Body of pancreas (tissue), 4 donors: ENCODE results near the gene SLC35G6. TPM values are rescaled to one million over a fixed set of nuclear protein-coding genes. Genes with fewer than 3 reads are reported as not detected.

Experiments used
- ATAC-seq: fragments of 150-250 bp; one replicate; pipeline ENCODE4 v1.9.1; 2016
- DNase-seq, 4 donors: peaks; one replicate each; pipeline ENCODE4 v3.0.0-alpha.2; 2019
- H3K27ac ChIP-seq, 4 donors: fragments of 200-600 bp; sonication (generic); 1 replicate in 3 of 4; 2 replicates in 1 of 4; pipeline versions ENCODE4 v1.5.1 to v1.6.1; 2016 to 2019; ENCODE audit warnings: mild to moderate bottlenecking in 1 of 4, mixed read lengths in 1 of 4, moderate library complexity in 1 of 4
- H3K27me3 ChIP-seq, 2 donors: fragments of 200-600 bp; sonication (generic); one replicate each; pipeline ENCODE4 v1.6.0; 2016; ENCODE audit warnings: mild to moderate bottlenecking in 1 of 2
- H3K36me3 ChIP-seq, 2 donors: fragments of 200-600 bp; sonication (generic); replicated peaks in 1 of 2; 2 replicates each; pipeline ENCODE4 v1.5.1; 2016; ENCODE audit warnings: low read depth in 2 of 2; ENCODE audit not compliant: insufficient read depth in 1 of 2
- H3K4me1 ChIP-seq: fragments of 200-600 bp; sonication (generic); one replicate; pipeline ENCODE4 v1.6.0; 2016
- H3K4me3 ChIP-seq, 2 donors: fragments of 200-600 bp; sonication (generic); 1 replicate in 1 of 2; 2 replicates in 1 of 2; pipeline ENCODE4 v1.5.1; 2016 to 2019
- H3K9me3 ChIP-seq, 3 donors: fragments of 200-600 bp; sonication (generic); 1 replicate in 2 of 3; 2 replicates in 1 of 3; pipeline ENCODE4 v1.5.1; 2016
- POLR2A ChIP-seq, 3 donors: fragments of 450-650 bp; IDR thresholded peaks; one replicate each; pipeline ENCODE4 v1.6.1; 2016; ENCODE audit warnings: antibody characterized with exemption in 3 of 3, mild to moderate bottlenecking in 2 of 3
- WGBS, 2 donors: methylation state at CpG; one replicate each; pipeline ENCODE4 v1.1.5; 2017; 5-methylcytosine and 5-hydroxymethylcytosine counted together
- intact Hi-C: fragments of 100-400 bp; cut with DNase I; formaldehyde crosslinking; loops from one replicate; pipeline ENCODE4 v1.15.1; 2023
- total RNA-seq, 2 donors: library from RNA; depleted of rRNA; stranded (reverse); fragments of >200 nt; gene quantifications; one replicate each; pipeline ENCODE4 v1.1.0, GENCODE V29; 2016
- TF ChIP-seq, protein P1 (sequence below), 7 experiments: fragments of 450-650 bp in 4 of 7; fragments of 200-600 bp in 3 of 7; sonication (generic) in 3 of 7; IDR thresholded peaks; one replicate each; pipeline ENCODE4 v1.5.1; 2016 to 2019; ENCODE audit warnings: antibody characterized with exemption in 7 of 7

Gene SLC35G6
- total RNA-seq, 2 donors from 2014 or later = not detected

DNA sequence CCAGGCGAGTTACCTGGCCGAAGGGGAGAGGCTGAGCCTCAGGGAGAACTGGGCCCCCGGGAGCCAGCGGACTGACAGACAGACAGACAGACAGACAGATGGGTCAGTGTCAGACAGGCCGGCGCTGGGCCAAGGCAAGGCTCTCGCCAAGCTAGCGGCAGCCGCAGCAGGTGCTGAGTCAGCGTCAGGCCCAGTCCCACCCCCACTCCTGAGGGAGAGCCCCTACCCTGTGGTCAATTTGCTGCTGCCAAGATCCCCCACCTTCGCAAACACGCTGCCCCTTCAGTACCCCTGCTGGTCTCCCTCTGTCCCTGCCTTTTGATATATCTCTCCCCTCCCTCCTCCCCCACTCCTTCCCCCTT is 40.4 kb upstream of the SLC35G6 start:
- TF ChIP-seq, protein P1, sequence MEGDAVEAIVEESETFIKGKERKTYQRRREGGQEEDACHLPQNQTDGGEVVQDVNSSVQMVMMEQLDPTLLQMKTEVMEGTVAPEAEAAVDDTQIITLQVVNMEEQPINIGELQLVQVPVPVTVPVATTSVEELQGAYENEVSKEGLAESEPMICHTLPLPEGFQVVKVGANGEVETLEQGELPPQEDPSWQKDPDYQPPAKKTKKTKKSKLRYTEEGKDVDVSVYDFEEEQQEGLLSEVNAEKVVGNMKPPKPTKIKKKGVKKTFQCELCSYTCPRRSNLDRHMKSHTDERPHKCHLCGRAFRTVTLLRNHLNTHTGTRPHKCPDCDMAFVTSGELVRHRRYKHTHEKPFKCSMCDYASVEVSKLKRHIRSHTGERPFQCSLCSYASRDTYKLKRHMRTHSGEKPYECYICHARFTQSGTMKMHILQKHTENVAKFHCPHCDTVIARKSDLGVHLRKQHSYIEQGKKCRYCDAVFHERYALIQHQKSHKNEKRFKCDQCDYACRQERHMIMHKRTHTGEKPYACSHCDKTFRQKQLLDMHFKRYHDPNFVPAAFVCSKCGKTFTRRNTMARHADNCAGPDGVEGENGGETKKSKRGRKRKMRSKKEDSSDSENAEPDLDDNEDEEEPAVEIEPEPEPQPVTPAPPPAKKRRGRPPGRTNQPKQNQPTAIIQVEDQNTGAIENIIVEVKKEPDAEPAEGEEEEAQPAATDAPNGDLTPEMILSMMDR (IDR thresholded peaks at IDR 0.05) = no peak
- no peak for TF ChIP-seq POLR2A (IDR thresholded peaks at IDR 0.05)
- no peak overlapping the region for H3K27ac ChIP-seq
- intact Hi-C loops = loop anchor here (5.0 kb wide), 1 partner anchor 46 kb away; no protein-coding TSS in a partner anchor

DNA sequence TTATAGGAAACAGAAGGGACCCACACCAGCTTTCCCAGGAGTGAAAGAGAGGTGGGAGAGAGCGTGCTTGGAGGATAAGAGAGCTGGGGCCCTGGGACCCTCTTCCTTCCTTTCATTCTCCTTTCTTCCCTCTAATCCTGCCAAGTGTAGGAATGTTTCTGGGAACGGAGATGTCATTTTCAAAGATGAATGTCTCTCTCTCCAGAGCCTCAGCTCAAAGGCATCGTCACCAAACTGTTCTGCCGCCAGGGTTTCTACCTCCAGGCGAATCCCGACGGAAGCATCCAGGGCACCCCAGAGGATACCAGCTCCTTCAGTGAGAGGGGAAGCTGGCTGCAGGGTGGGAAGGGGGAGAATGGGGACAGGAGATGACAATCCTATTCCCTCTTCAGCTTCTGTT is 40.0 kb upstream of the SLC35G6 start:
- intact Hi-C loops = loop anchor here (5.0 kb wide), 1 partner anchor 46 kb away; no protein-coding TSS in a partner anchor
- peaks cover 51% of the 10 kb centered on the region for H3K4me1 ChIP-seq
- TF ChIP-seq, protein P1 (IDR thresholded peaks at IDR 0.05) = no peak
- TF ChIP-seq POLR2A (IDR thresholded peaks at IDR 0.05) = no peak
- no peak for DNase-seq
- WGBS, 2 donors = 81 to 84% methylated on average over 7 of the region's 7 CpGs
- ATAC-seq = no peak
- H3K4me3 ChIP-seq = no peak overlapping the region
- H3K9me3 ChIP-seq = no peaks in the 10 kb centered on the region
- H3K36me3 ChIP-seq = no peaks in the 10 kb centered on the region
- no peaks in the 10 kb centered on the region for H3K27me3 ChIP-seq
- no peak overlapping the region for H3K27ac ChIP-seq

More for the DNA sequence above, 40.4 kb upstream of the SLC35G6 start:
- Histone ChIP-seq H3K4me3 (no peak overlapping the region), H3K27me3 (no peaks in the 10 kb centered on the region), H3K36me3 (no peaks in the 10 kb centered on the region), H3K4me1 (peaks cover 54% of the 10 kb centered on the region), H3K9me3 (no peaks in the 10 kb centered on the region)
- 23 to 42% methylated on average over 4 to 12 of the region's 12 CpGs for WGBS, 2 donors
- ATAC-seq (no peak), DNase-seq (peak in 1 of 4 donors; percentile 43)

DNA sequence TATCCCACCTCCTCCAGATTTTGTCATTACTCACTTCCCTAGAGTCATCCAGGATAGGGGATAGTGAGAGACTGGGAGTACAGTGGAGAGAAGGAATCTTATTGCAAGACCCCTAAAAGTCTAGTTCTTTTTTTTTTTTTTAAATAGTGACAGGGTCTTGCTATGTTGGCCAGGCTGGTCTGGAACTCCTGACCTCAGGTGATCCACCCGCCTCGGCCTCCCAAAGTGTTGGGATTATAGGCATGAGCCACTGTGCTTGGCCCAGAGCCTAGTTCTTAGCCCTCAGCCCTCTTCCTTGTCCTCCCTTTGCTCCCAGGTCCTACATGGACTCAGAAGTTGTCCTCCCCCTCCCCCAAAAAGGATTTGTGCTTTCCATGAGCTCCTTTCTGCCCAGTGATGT is 39.1 kb upstream of the SLC35G6 start:
- H3K4me3 ChIP-seq = no peak overlapping the region
- no peak for TF ChIP-seq POLR2A (IDR thresholded peaks at IDR 0.05)
- TF ChIP-seq, protein P1 (IDR thresholded peaks at IDR 0.05) = no peak
- intact Hi-C loops = loop anchor here (5.0 kb wide), 1 partner anchor 45 kb away; no protein-coding TSS in a partner anchor
- DNase-seq (no peak), ATAC-seq (no peak)
- no peak overlapping the region for H3K27ac ChIP-seq
- no peaks in the 10 kb centered on the region for H3K27me3 ChIP-seq
- peaks cover 42% of the 10 kb centered on the region for H3K4me1 ChIP-seq
- no peaks in the 10 kb centered on the region for H3K36me3 ChIP-seq
- H3K9me3 ChIP-seq = no peaks in the 10 kb centered on the region
- WGBS, 2 donors = 91 to 92% methylated on average over 2 of the region's 2 CpGs

DNA sequence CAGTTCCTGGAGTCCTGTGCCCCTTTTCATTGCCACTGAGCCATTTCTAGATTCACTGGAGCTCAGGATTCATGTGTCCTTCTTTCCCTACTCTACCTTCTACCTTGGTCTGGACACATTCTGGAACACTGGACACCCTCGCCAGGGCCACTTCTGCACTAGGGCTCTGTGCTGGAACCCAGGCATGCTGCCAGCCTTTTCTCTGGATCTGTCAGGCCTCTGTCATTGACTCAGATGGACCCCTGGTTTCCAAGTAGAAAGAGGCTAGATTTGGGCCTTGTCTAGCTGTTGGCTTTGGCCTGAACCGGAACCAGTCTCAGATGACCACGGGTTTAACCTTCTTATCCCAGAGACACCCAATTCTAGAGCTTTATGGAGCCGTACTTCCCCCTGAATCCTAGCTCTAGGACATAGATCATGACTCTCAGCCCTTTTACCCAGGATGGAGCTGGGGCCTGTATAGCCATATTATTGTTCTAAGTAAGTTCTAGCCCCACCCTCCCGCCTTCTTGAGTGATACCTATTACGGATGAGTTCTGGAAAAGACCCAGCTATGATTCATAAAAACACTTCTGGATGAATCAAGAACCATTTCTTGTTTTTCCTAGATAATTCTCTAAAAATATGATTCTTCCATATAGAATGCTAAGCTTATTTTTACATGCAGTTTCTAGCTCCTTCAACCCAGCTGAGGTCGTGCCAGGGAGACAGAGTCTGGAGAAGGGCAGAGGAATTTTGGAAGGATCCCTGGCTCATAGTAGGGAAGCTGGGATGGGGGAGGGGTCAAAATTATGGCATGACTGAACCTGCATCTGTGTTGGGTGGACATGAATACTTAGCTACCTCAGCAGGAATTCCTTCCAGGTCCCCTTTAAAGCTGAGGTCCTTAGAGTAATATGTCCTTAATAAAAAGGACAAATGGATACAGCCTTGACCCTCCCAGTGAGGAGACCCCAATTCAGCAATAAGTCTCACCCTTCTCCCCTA is 37.5 kb upstream of the SLC35G6 start:
- no peak for ATAC-seq
- Histone ChIP-seq H3K36me3 (no peaks in the 10 kb centered on the region), H3K4me3 (no peak overlapping the region), H3K9me3 (no peaks in the 10 kb centered on the region), H3K27me3 (no peaks in the 10 kb centered on the region), H3K4me1 (peaks cover 31% of the 10 kb centered on the region), H3K27ac (no peak overlapping the region)
- intact Hi-C loops = loop anchor here (5.0 kb wide), 1 partner anchor 44 kb away; no protein-coding TSS in a partner anchor
- 74 to 81% methylated on average over 7 of the region's 7 CpGs for WGBS, 2 donors
- no peak for TF ChIP-seq POLR2A (IDR thresholded peaks at IDR 0.05)
- TF ChIP-seq, protein P1 (IDR thresholded peaks at IDR 0.05) = no peak
- DNase-seq = no peak
